GM12878 (cell line): ENCODE data around the gene RSRC1. TPM values are rescaled to one million over a fixed set of nuclear protein-coding genes. Genes with fewer than 3 reads are reported as not detected.

ENCODE experiments used
- ATAC-seq: fragments of 200-7000 bp; cut with Tn5 transposase; 3 replicates; pipeline ENCODE4 v1.9.1; 2020; ENCODE audit warnings: mild to moderate bottlenecking, moderate library complexity
- BruUV-seq: library from RNA; stranded (reverse); fragments of 400-500 nt; replicated peaks from 2 replicates; lab custom pipeline; 2021; lab: Mats Ljungman, UMichigan
- CTCF ChIA-PET: fragments of 300-600 bp; sonication (Branson Sonifier 250); formaldehyde crosslinking; extraction: SDS; loops from one replicate; lab custom pipeline; 2021; ENCODE audit warnings: inconsistent platforms; lab: Yijun Ruan, JAX
- POLR2A ChIA-PET: fragments of 350-600 bp; formaldehyde crosslinking; extraction: SDS; loops from one replicate; lab custom pipeline; 2021; ENCODE audit warnings: inconsistent platforms; lab: Charles Lee
- RAD21 ChIA-PET: fragments of 300-600 bp; sonication (Branson Sonifier 250); formaldehyde crosslinking; loops from one replicate; lab custom pipeline; 2023; ENCODE audit warnings: antibody characterized with exemption; ENCODE audit not compliant: unreplicated experiment; lab: Charles Lee
- SMC1A ChIA-PET: fragments of 300-600 bp; sonication (Branson Sonifier 250); formaldehyde crosslinking; loops from one replicate; lab custom pipeline; 2023; ENCODE audit not compliant: unreplicated experiment, uncharacterized antibody; lab: Charles Lee
- DNase-seq: peaks from one replicate; pipeline ENCODE4 v3.0.0-alpha.2; 2011; ENCODE audit warnings: low read depth, low spot score
- FAIRE-seq: peaks from 3 replicates; lab custom pipeline; 2011; peaks lifted over from hg19 to GRCh38; lab: Jason Lieb, UNC
- H2AFZ ChIP-seq: 2 replicates; pipeline ENCODE4 v1.6.0; 2011; ENCODE audit warnings: low read depth, low read length, control low read depth; ENCODE audit not compliant: control insufficient read depth
- H3K27ac ChIP-seq: 2 replicates; pipeline ENCODE4 v1.5.1; 2011; ENCODE audit warnings: control low read depth; ENCODE audit not compliant: control insufficient read depth, insufficient read depth
- H3K27me3 ChIP-seq, 2 experiments: replicated peaks in 1 of 2; 2 replicates each; pipeline versions ENCODE4 v1.6.0 to v1.6.1; 2011; ENCODE audit warnings: low read length in 1 of 2; ENCODE audit not compliant: control insufficient read depth in 2 of 2, insufficient read depth in 2 of 2
- H3K36me3 ChIP-seq, 2 experiments: 2 replicates each; pipeline ENCODE4 v1.5.1; 2011; ENCODE audit warnings: low read length in 1 of 2; ENCODE audit not compliant: control insufficient read depth in 2 of 2, insufficient read depth in 2 of 2
- H3K4me1 ChIP-seq: 2 replicates; pipeline ENCODE4 v1.6.1; 2011; ENCODE audit warnings: mild to moderate bottlenecking, low read length, moderate library complexity, mixed read lengths; ENCODE audit not compliant: control insufficient read depth, insufficient read depth
- H3K4me2 ChIP-seq: 2 replicates; pipeline ENCODE4 v1.6.0; 2011; ENCODE audit warnings: control low read depth; ENCODE audit not compliant: control insufficient read depth, insufficient read depth
- H3K4me3 ChIP-seq: fragments of 200-600 bp; sonication (generic); 2 replicates; pipeline ENCODE4 v1.5.1; 2016
- H3K79me2 ChIP-seq: 2 replicates; pipeline ENCODE4 v1.6.0; 2011; ENCODE audit warnings: low read length; ENCODE audit not compliant: control insufficient read depth, insufficient read depth
- H3K9ac ChIP-seq: 2 replicates; pipeline ENCODE4 v1.8.0; 2011; ENCODE audit warnings: low read length, control low read depth, mixed read lengths; ENCODE audit not compliant: control insufficient read depth, insufficient read depth
- H3K9me3 ChIP-seq: replicated peaks from 3 replicates; pipeline ENCODE4 v1.5.1; 2011; ENCODE audit warnings: mild to moderate bottlenecking, low read length; ENCODE audit not compliant: control insufficient read depth, insufficient read depth
- H4K20me1 ChIP-seq: 2 replicates; pipeline ENCODE4 v1.6.0; 2011; ENCODE audit not compliant: control insufficient read depth, insufficient read depth
- ATF3 ChIP-seq: IDR thresholded peaks from 2 replicates; pipeline ENCODE4 v1.6.1; 2011; ENCODE audit warnings: low read depth, mild to moderate bottlenecking, low read length, moderate library complexity, borderline replicate concordance; ENCODE audit errors: extremely low read depth
- BMI1 ChIP-seq: fragments of 450-650 bp; IDR thresholded peaks from 2 replicates; pipeline ENCODE4 v1.6.1; 2016; ENCODE audit warnings: mild to moderate bottlenecking, moderate library complexity, borderline replicate concordance
- CEBPB ChIP-seq, 2 experiments: fragments of 150-350 bp in 1 of 2; IDR thresholded peaks; 2 replicates each; pipeline ENCODE4 v1.6.1; 2012 to 2014; ENCODE audit warnings: low read depth in 2 of 2, low read length in 2 of 2, borderline replicate concordance in 1 of 2, inconsistent platforms in 1 of 2
- EGR1 ChIP-seq, 2 experiments: IDR thresholded peaks; 1 replicate in 1 of 2; 2 replicates in 1 of 2; pipeline ENCODE4 v1.6.1; 2011 to 2012; ENCODE audit warnings: low read depth in 2 of 2, low read length in 2 of 2, borderline replicate concordance in 1 of 2, mild to moderate bottlenecking in 1 of 2, moderate library complexity in 1 of 2
- EZH2 ChIP-seq: IDR thresholded peaks from 2 replicates; pipeline ENCODE4 v1.6.1; 2012; ENCODE audit warnings: low read depth, mild to moderate bottlenecking, control low read depth, inconsistent platforms, low read length, borderline replicate concordance; ENCODE audit not compliant: control insufficient read depth
- GABPA ChIP-seq: IDR thresholded peaks from 2 replicates; pipeline ENCODE4 v1.6.1; 2014; ENCODE audit warnings: antibody characterized with exemption, low read depth, mild to moderate bottlenecking, inconsistent platforms
- GATAD2B ChIP-seq: fragments of 450-650 bp; conservative IDR thresholded peaks from 2 replicates; pipeline ENCODE4 v1.6.1; 2017; ENCODE audit warnings: low read depth, mild to moderate bottlenecking, moderate library complexity
- HDAC2 ChIP-seq: fragments of 200-600 bp; sonication (generic); IDR thresholded peaks from 2 replicates; pipeline ENCODE4 v1.6.1; 2017
- POLR2A ChIP-seq: IDR thresholded peaks from 2 replicates; pipeline ENCODE4 v1.6.1; 2011; ENCODE audit warnings: low read depth, mild to moderate bottlenecking, low read length
- POLR2AphosphoS5 ChIP-seq: IDR thresholded peaks from 2 replicates; pipeline ENCODE4 v1.6.1; 2011; ENCODE audit warnings: mild to moderate bottlenecking, low read length, inconsistent platforms
- RAD21 ChIP-seq: IDR thresholded peaks from 2 replicates; pipeline ENCODE4 v1.6.1; 2011; ENCODE audit warnings: mild to moderate bottlenecking, low read depth, low read length, moderate library complexity; ENCODE audit not compliant: insufficient read depth
- RB1 ChIP-seq: fragments of 450-650 bp; formaldehyde crosslinking; IDR thresholded peaks from 2 replicates; pipeline ENCODE4 v1.6.1; 2017; ENCODE audit warnings: mild to moderate bottlenecking, borderline replicate concordance
- TBL1XR1 ChIP-seq: IDR thresholded peaks from 2 replicates; pipeline ENCODE4 v1.6.1; 2012; ENCODE audit warnings: low read depth, low read length, improper control_type of control experiment
- ZBTB40 ChIP-seq: fragments of 450-650 bp; IDR thresholded peaks from 2 replicates; pipeline ENCODE4 v1.6.1; 2016; ENCODE audit warnings: mild to moderate bottlenecking, moderate library complexity, borderline replicate concordance
- ZNF274 ChIP-seq: IDR thresholded peaks from one replicate; pipeline ENCODE4 v1.8.0; 2011; ENCODE audit not compliant: insufficient read length, insufficient read depth
- WGBS: methylation state at CpG from one replicate; pipeline ENCODE4 v1.1.6; 2016; ENCODE audit warnings: low lambda C conversion rate; ENCODE audit not compliant: insufficient replicate concordance, insufficient coverage; ENCODE audit errors: missing lambda C conversion rate; 5-methylcytosine and 5-hydroxymethylcytosine counted together
- in situ Hi-C: fragments of 300-500 bp; cut with MboI; formaldehyde crosslinking; loops from 9 replicates; pipeline ENCODE4 v1.14.3; 2018; ENCODE audit warnings: mixed read lengths
- intact Hi-C: fragments of 100-400 bp; cut with micrococcal nuclease; formaldehyde crosslinking; loops from one replicate; pipeline ENCODE4 v1.14.2; 2022; ENCODE audit not compliant: unreplicated experiment
- polyA plus RNA-seq, 11 experiments: library from polyadenylated mRNA; depleted of rRNA in 4 of 11; unstranded in 6 of 11; stranded (reverse) in 5 of 11; fragments of >200 nt; fragmentation: Nextera tagmentation in 4 of 11; fragmentation: Illumina TruSeq in 1 of 11; extraction: Ambion mirVana in 4 of 11; extraction: Trizol in 1 of 11; gene quantifications; 1 replicate in 1 of 11; 2 replicates in 10 of 11; pipeline versions ENCODE4 v1.2.1 to v1.2.3, GENCODE V29; 2011 to 2016; ENCODE audit warnings: inconsistent platforms in 2 of 11, missing spikeins in 2 of 11, low read depth in 1 of 11
- total RNA-seq, 4 experiments: library from RNA; depleted of rRNA in 3 of 4; stranded (reverse); fragments of >200 nt in 3 of 4; fragmentation: Illumina TruSeq in 1 of 4; extraction: Trizol in 1 of 4; gene quantifications; 2 replicates each; pipeline versions ENCODE4 v1.2.1 to v1.2.3, GENCODE V29; 2013 to 2021

Gene RSRC1
- total and polyA plus RNA-seq, 10 of the 15 experiments (the other 5 are each of a cell fraction or from before 2014, with no cell fraction given) = 16.4 to 85.9 (median 42.0) TPM

- Histone ChIP-seq H3K9me3 (no peaks in the 10 kb centered on the region), H3K27me3 (no peaks in the 10 kb centered on the region), H4K20me1 (no peaks in the 10 kb centered on the region), H3K36me3 (no peaks in the 10 kb centered on the region), H3K79me2 (no peaks in the 10 kb centered on the region), H3K9ac (no peak overlapping the region), H3K27ac (no peak overlapping the region), H3K4me2 (no peak overlapping the region), H3K4me1 (no peaks in the 10 kb centered on the region), H2AFZ (no peak overlapping the region), H3K4me3 (no peak overlapping the region)
- no TSS peak for BruUV-seq
- WGBS = 21% methylated on average over 2 of the region's 2 CpGs
- ChIA-PET CTCF (interaction anchor here (1.8 kb wide), 1 partner anchor 58 kb away, joined by 7 read pairs; no protein-coding TSS in a partner anchor), POLR2A (no interaction called here), SMC1A (no interaction called here), RAD21 (no interaction called here)
- in situ Hi-C loops = no loop called here
- ATAC-seq = no peak
- DNase-seq = no peak
- intact Hi-C loops = no loop called here
- no peak for FAIRE-seq
- TF ChIP-seq BMI1 (no peak), GABPA (no peak), EZH2 (no peak), GATAD2B (no peak), RB1 (no peak)
These were observed 382.1 kb downstream of the RSRC1 start for GRCh38 chr3:158491968-158492367.

GRCh38 chr3:158492685-158493084, 382.8 kb downstream of the RSRC1 start:
- H3K4me2 ChIP-seq = no peak overlapping the region
- FAIRE-seq = no peak
- ATAC-seq = no peak
- H4K20me1 ChIP-seq = no peaks in the 10 kb centered on the region
- H2AFZ ChIP-seq = no peak overlapping the region
- BruUV-seq = no TSS peak
- SMC1A ChIA-PET = interaction anchor here (1.0 kb wide), 1 partner anchor 10 kb away, joined by 3 read pairs; no protein-coding TSS in a partner anchor
- CTCF ChIA-PET = interaction anchor here (1.8 kb wide), 1 partner anchor 58 kb away, joined by 7 read pairs; no protein-coding TSS in a partner anchor
- no peaks in the 10 kb centered on the region for H3K79me2 ChIP-seq
- 90% methylated on average over 3 of the region's 3 CpGs for WGBS
- RAD21 ChIA-PET = no interaction called here
- no peaks in the 10 kb centered on the region for H3K27me3 ChIP-seq
- in situ Hi-C loops = no loop called here
- no peak overlapping the region for H3K4me3 ChIP-seq
- POLR2A ChIA-PET = no interaction called here
- H3K27ac ChIP-seq = no peak overlapping the region
- no peaks in the 10 kb centered on the region for H3K36me3 ChIP-seq
- intact Hi-C loops = no loop called here
- no peaks in the 10 kb centered on the region for H3K9me3 ChIP-seq
- DNase-seq = no peak
- H3K4me1 ChIP-seq = no peaks in the 10 kb centered on the region
- H3K9ac ChIP-seq = no peak overlapping the region
- no peak for TF ChIP-seq CEBPB (IDR thresholded peaks at IDR 0.05; ENCODE audit: borderline replicate concordance in 1 of 2, low read depth in 2 of 2, low read length in 2 of 2)
- no peak for TF ChIP-seq RAD21
- TF ChIP-seq EGR1 (IDR thresholded peaks at IDR 0.05; ENCODE audit: borderline replicate concordance in 1 of 2, low read depth in 2 of 2, low read length in 2 of 2) = no peak
- TF ChIP-seq POLR2A = no peak
- no peak for TF ChIP-seq HDAC2
- TF ChIP-seq POLR2AphosphoS5 = no peak
- TF ChIP-seq ZNF274 = no peak
- TF ChIP-seq ATF3 = no peak
- TF ChIP-seq TBL1XR1 = no peak
- no peak for TF ChIP-seq ZBTB40
